ENCODE data around the gene NAA10. TPM values are rescaled to one million over a fixed set of nuclear protein-coding genes. Genes with fewer than 3 reads are reported as not detected.
A peak's percentile ranks its signal among the peaks of the same experiment; 100 is the strongest.

NAA10 gene
- total and polyA plus RNA-seq, 2 of the 13 experiments (the other 11 are each of a cell fraction or from before 2014, with no cell fraction given): 49.2 to 51.7 TPM

GRCh38 chrX:153947009-153947769 lies 12.4 kb upstream of the NAA10 start (continued):
- TF ChIP-seq SOX6 (IDR thresholded peaks at IDR 0.05): no peak
- peak; percentile 34; the same call in 1 of the 2 replicates for TF ChIP-seq SOX6 (CRISPR knock-in tag; IDR thresholded peaks at IDR 0.05)
- peak; percentile 27; the same call in 1 of the 2 replicates for TF ChIP-seq SOX5 (CRISPR knock-in tag; IDR thresholded peaks at IDR 0.05; ENCODE audit: borderline replicate concordance)
- TF ChIP-seq ETV6 (CRISPR knock-in tag; conservative IDR thresholded peaks at IDR 0.05): no peak
- TF ChIP-seq ZBTB40 (IDR thresholded peaks at IDR 0.05): no peak
- no peak for TF ChIP-seq ZBTB40 (CRISPR knock-in tag; IDR thresholded peaks at IDR 0.05)
- TF ChIP-seq ZBTB7B (CRISPR knock-in tag; IDR thresholded peaks at IDR 0.05): 0 out of 2 replicates have a peak, but pooled peaks have one; percentile 36
- peak; percentile 42; the same call in 1 of the 2 replicates for TF ChIP-seq SALL1 (CRISPR knock-in tag; IDR thresholded peaks at IDR 0.05)
- peak; percentile 16; the same call in 1 of the 2 replicates for TF ChIP-seq REPIN1 (CRISPR knock-in tag; IDR thresholded peaks at IDR 0.05; ENCODE audit: borderline replicate concordance, low read depth)
- TF ChIP-seq PITX1 (CRISPR knock-in tag; IDR thresholded peaks at IDR 0.05): 0 out of 2 replicates have a peak, but pooled peaks have one; percentile 42
- TF ChIP-seq JDP2 (CRISPR knock-in tag; IDR thresholded peaks at IDR 0.05; ENCODE audit: borderline replicate concordance): no peak
- TF ChIP-seq, protein P1, sequence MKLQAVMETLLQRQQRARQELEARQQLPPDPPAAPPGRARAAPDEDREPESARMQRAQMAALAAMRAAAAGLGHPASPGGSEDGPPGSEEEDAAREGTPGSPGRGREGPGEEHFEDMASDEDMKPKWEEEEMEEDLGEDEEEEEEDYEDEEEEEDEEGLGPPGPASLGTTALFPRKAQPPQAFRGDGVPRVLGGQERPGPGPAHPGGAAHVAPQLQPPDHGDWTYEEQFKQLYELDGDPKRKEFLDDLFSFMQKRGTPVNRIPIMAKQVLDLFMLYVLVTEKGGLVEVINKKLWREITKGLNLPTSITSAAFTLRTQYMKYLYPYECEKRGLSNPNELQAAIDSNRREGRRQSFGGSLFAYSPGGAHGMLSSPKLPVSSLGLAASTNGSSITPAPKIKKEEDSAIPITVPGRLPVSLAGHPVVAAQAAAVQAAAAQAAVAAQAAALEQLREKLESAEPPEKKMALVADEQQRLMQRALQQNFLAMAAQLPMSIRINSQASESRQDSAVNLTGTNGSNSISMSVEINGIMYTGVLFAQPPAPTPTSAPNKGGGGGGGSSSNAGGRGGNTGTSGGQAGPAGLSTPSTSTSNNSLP (IDR thresholded peaks at IDR 0.05; ENCODE audit: low read depth, low read length): 0 out of 2 replicates have a peak, but pooled peaks have one; percentile 5
- peak; percentile 36 for TF ChIP-seq YY1 (IDR thresholded peaks at IDR 0.05; ENCODE audit: insufficient read depth, insufficient replicate concordance, low read depth, low read length)
- no peak for TF ChIP-seq KLF15 (CRISPR knock-in tag; IDR thresholded peaks at IDR 0.05; ENCODE audit: borderline replicate concordance)
- no peak for TF ChIP-seq ZNF546 (CRISPR knock-in tag; conservative IDR thresholded peaks at IDR 0.05)
- no peak for TF ChIP-seq ZNF296 (CRISPR knock-in tag; conservative IDR thresholded peaks at IDR 0.05)
- TF ChIP-seq, protein P2, sequence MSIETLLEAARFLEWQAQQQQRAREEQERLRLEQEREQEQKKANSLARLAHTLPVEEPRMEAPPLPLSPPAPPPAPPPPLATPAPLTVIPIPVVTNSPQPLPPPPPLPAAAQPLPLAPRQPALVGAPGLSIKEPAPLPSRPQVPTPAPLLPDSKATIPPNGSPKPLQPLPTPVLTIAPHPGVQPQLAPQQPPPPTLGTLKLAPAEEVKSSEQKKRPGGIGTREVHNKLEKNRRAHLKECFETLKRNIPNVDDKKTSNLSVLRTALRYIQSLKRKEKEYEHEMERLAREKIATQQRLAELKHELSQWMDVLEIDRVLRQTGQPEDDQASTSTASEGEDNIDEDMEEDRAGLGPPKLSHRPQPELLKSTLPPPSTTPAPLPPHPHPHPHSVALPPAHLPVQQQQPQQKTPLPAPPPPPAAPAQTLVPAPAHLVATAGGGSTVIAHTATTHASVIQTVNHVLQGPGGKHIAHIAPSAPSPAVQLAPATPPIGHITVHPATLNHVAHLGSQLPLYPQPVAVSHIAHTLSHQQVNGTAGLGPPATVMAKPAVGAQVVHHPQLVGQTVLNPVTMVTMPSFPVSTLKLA (IDR thresholded peaks at IDR 0.05): no peak
- no peak for TF ChIP-seq ZNF605 (CRISPR knock-in tag; IDR thresholded peaks at IDR 0.05)
